ENCODE data around the gene CD82. TPM values are rescaled to one million over a fixed set of nuclear protein-coding genes. Genes with fewer than 3 reads are reported as not detected.

Gene CD82
- total and polyA plus RNA-seq, 11 donors = 20.1 to 76.2 (median 37.3) TPM

DNA sequence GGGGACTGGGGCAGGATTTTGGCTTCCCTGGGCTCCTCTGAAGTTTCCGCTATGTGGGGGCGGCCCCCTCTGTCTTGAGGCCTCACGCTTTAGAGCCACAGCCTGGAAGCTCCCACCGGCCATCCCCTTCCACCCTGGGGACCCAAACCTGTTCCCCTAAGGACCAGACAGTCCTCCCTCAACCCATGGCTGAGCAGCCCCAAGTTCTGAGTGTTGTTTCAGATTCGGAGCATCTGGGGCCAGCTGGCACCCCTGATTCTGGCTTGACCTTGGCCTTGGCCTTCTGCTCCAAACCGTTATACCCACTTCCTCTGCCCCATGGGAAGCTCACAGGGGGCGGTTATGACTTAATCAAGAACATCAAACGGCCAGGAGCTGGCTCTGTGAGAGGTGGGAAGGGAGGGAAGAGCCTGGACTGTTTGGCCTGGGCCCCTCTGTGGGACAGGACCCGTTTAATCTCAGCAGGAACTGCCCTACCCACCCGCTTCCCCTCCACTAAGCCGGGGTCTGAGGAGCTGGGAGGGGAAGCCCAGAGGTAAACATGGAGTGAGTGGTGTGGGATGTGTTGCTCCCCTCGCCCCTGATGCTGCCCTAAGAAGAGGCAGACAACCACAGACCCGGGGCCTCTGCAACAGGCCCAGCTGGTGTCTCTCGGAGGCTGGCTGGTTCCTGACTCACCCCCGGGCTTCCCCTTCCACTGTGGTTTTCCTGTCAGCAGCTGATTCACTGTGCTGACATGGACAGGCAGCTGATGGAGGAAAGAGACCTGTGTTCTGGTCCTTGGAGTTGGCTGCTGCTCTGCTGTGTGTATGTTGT is 3.4 kb downstream of the CD82 start:
- intact Hi-C loops (cut with DNase I) = loop anchor here in 8 of 10 donors (1.0 to 10.0 kb wide), 9 partner anchors 15 to 536 kb away; partner anchors contain the start of gene TSPAN18 (in 3 of the 8)
- WGBS, 4 donors = 37 to 58% (median 43%) methylated on average over 10 to 15 of the region's 15 CpGs
- TF ChIP-seq POLR2A (IDR thresholded peaks at IDR 0.05) (no peak), CTCF (IDR thresholded peaks at IDR 0.05) (no peak)
- Histone ChIP-seq H3K4me1 (peaks cover 24 to 94% (median 51%) of the 10 kb centered on the region in 12 donors), H3K27me3 (no peaks in the 10 kb centered on the region), H3K9me3 (no peaks in the 10 kb centered on the region), H3K4me3 (peak overlapping the region in 2 of 12 donors; percentile 8 to 31), H3K27ac (peak overlapping the region; percentile 40 to 92 (median 73)), H3K36me3 (no peaks in the 10 kb centered on the region)
- DNase-seq = peak; percentile 75 to 89 (median 83)
- ATAC-seq = peak in 3 of 4 donors; percentile 21 to 28 (median 25)

DNA sequence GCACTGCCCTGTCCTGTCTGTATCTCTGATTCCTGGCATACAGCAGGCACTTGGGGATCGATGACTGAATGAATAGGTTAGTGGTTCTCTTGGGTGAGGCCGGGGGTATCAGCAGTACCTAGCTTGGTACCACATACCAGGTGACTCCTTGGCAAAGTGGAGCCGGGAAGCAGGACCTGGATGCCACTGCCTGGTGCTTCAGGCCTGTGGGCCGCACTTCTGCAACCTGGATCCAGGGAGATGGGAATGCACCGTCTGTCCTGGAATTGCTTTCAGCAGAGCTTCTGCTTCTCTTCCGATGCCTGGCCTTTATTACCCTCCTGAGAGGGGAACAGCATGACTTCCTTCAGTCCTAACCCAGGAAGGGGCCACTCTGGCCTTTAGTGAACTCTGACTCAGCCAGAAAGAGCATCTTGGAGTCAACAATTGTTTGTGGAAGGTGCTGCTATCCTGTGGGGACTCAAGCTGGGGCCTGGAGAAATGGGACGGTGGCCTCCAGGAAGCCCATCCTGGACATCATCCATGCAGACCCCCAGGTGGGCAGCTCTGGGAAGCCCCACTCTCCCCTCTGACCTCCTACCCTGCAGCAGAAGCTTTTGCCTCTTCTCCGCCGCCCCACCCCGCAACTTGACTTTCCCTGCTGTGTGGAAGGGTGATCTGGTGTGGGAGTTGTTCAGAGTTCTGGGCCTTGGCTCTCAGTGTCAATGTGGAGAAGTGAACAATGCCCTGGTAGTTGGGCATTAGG is 5.1 kb downstream of the CD82 start:
- 81 to 83% (median 82%) methylated on average over 8 to 10 of the region's 10 CpGs for WGBS, 4 donors
- no peak for TF ChIP-seq POLR2A (IDR thresholded peaks at IDR 0.05)
- no peak for TF ChIP-seq CTCF (IDR thresholded peaks at IDR 0.05)
- ATAC-seq = peak in 2 of 4 donors; percentile 7 to 24
- no peaks in the 10 kb centered on the region for H3K36me3 ChIP-seq
- H3K27ac ChIP-seq = peak overlapping the region in 9 of 12 donors; percentile 5 to 92 (median 37)
- H3K27me3 ChIP-seq = no peaks in the 10 kb centered on the region
- H3K4me1 ChIP-seq = peaks cover 17 to 100% (median 40%) of the 10 kb centered on the region in 12 donors
- no peaks in the 10 kb centered on the region for H3K9me3 ChIP-seq
- no peak for DNase-seq
- intact Hi-C loops (cut with DNase I) = no loop called here
- no peak overlapping the region for H3K4me3 ChIP-seq

DNA sequence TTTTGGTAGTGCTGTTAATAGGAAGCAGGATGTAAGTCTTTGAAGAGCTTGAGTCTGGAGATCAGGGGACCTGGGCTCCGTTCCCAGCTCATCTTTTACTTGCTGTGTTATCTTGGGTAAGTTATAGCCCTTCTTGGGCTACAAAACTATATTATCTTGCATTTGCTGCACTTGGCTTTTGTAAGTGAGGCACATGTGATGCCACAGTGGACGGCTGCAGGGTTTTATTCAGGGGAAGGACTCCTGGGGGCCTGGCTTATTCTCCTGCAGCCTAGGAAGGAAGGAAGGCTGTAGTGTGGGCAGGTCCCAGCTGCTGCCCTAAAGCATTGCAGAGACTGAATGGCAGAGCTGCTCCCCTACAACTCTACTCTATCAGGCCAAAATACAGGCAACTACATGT is 6.4 kb downstream of the CD82 start:
- Histone ChIP-seq H3K36me3 (no peaks in the 10 kb centered on the region), H3K27ac (peak overlapping the region in 2 of 12 donors; percentile 2 to 23), H3K9me3 (no peaks in the 10 kb centered on the region), H3K27me3 (no peaks in the 10 kb centered on the region), H3K4me1 (peaks cover 17 to 95% (median 33%) of the 10 kb centered on the region in 12 donors), H3K4me3 (no peak overlapping the region)
- 30 to 45% (median 43%) methylated on average over 2 of the region's 2 CpGs for WGBS, 4 donors
- TF ChIP-seq CTCF (IDR thresholded peaks at IDR 0.05) = no peak
- no peak for TF ChIP-seq POLR2A (IDR thresholded peaks at IDR 0.05)
- no peak for ATAC-seq
- no peak for DNase-seq
- intact Hi-C loops (cut with DNase I) = no loop called here

GRCh38 chr11:44572436-44572835 is 7.0 kb downstream of the CD82 start:
- intact Hi-C loops (cut with DNase I) = no loop called here
- TF ChIP-seq CTCF (IDR thresholded peaks at IDR 0.05) (no peak), POLR2A (IDR thresholded peaks at IDR 0.05) (no peak)
- Histone ChIP-seq H3K27me3 (no peaks in the 10 kb centered on the region), H3K36me3 (no peaks in the 10 kb centered on the region), H3K4me3 (no peak overlapping the region), H3K9me3 (no peaks in the 10 kb centered on the region), H3K27ac (peak overlapping the region in 1 of 12 donors; percentile 23), H3K4me1 (peaks cover 13 to 95% (median 33%) of the 10 kb centered on the region in 12 donors)
- ATAC-seq = no peak
- WGBS, 4 donors = 93 to 97% (median 95%) methylated on average over 7 of the region's 7 CpGs
- DNase-seq = no peak
